B cell (primary cell): ENCODE measurements around the gene NOTCH3.

Experiments
- CTCF ChIP-seq: fragments of 200-600 bp; IDR thresholded peaks from one replicate; pipeline ENCODE4 v1.8.0; 2022; ENCODE audit warnings: antibody characterized with exemption, mild to moderate bottlenecking
- EZH2 ChIP-seq: IDR thresholded peaks from 2 replicates; pipeline ENCODE4 v1.6.1; 2012; ENCODE audit warnings: borderline replicate concordance, low read depth, mild to moderate bottlenecking, moderate library complexity, low read length; ENCODE audit not compliant: insufficient read depth, poor library complexity, severe bottlenecking

GRCh38 chr19:15196360-15197005 is 4.3 kb downstream of the NOTCH3 start:
- no peak for TF ChIP-seq CTCF
- TF ChIP-seq EZH2: no peak
